Raji (cell line): ENCODE results near the gene MCM9.

Experiments used
- POLR2A ChIP-seq: IDR thresholded peaks from 2 replicates; pipeline ENCODE4 v1.6.1; 2011; ENCODE audit warnings: low read depth, low read length, control low read depth; ENCODE audit not compliant: insufficient read depth

The MCM9 gene

GRCh38 chr6:118945217-118945616 is 10.3 kb upstream of the MCM9 start:
- TF ChIP-seq POLR2A, result no peak

DNA sequence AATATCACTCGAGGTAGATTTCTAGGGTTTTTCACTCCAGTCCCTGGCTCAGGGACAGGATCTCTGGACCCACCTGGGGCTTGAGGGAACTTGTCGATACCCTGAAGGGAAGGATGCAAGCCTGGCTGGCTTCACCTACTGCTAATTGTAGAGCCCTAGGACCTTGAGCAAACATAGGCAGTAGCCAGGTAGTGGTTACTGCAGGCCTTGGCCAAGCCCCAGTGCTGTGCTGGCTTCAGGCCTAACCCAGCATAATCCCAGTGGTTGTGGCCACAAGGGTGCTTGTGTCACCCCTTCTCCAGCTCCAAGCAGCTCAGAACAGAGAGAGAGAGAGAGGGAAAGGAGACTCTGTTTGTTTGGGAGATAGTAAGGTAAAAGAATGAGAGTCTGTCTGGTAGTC is 5.8 kb upstream of the MCM9 start:
- TF ChIP-seq POLR2A, result no peak

DNA sequence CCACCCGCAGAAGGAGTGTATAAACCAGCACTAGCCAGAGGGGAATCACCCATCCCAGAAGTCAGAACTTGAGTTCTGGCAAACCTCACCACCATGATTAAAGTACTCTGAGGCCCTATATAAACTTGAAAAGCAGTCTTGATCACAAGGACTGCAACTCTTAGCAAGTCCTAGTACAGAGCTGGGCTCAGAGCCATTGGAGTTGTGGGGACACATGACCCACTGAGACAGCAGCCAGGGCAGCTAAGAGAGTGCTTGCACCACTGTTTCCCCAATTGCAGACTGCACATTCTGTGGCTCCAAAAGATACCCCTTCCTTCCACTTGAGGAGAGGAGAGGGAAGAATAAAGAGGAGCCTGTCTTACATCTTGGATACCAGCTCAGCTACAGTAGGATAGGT is 4.7 kb upstream of the MCM9 start:
- TF ChIP-seq POLR2A, result no peak

DNA sequence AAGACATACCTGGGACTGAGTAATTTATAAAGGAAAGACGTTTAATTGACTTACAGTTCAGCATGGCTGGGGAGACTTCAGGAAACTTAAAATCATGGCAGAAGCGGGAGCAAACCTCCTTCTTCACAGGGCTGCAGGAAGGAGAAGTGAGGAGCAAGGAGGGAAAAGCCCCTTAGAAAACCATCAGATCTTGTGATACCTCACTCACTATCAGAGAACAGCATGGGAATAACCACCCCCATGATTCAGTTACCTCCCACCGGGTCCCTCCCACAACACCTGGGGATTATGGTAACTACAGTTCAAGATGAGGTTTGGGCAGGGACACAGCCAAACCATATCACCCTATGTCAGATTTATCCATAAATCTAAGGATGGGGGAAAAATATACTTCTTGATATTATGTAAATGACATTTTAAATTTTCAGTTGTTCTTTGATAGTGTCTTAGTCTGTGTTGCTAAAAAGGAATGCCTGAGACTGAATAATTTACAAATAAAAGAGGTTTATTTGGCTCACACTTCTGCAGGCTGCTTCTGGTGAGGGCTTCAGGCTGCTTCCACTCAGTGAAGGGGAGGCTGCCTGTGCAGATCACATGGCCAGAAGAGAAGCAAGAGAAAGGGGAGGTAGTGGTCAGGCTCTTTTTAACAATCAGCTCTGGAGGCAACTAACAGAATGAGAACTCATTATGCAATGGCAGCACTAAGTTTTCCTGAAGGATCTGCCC is 1.2 kb upstream of the MCM9 start:
- TF ChIP-seq POLR2A, result no peak

- TF ChIP-seq POLR2A, result no peak
Observed at GRCh38 chr6:118935331-118935668, 341 bp upstream of the MCM9 start.

- TF ChIP-seq POLR2A, result no peak
Observed at GRCh38 chr6:118933855-118934460, 1.0 kb downstream of the MCM9 start.

DNA sequence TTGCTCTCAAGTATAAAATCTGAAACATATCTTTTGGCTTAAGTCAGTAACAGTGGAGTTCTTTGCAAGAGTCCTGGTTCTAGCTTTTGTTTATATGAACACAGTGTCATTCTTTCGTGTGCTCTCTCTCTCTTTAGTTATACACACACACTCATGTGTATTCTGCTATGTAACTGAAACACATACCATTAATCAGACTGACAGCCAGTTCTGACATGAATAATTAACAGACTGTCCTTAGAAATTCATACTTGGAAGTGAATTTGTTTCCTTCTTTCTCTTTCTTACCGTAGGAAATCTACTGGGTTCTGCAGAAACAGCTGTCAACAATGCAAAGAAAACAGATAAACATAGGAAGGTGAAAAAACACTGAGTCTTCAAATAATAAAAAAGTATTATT is 2.5 kb downstream of the MCM9 start:
- no peak for TF ChIP-seq POLR2A

DNA sequence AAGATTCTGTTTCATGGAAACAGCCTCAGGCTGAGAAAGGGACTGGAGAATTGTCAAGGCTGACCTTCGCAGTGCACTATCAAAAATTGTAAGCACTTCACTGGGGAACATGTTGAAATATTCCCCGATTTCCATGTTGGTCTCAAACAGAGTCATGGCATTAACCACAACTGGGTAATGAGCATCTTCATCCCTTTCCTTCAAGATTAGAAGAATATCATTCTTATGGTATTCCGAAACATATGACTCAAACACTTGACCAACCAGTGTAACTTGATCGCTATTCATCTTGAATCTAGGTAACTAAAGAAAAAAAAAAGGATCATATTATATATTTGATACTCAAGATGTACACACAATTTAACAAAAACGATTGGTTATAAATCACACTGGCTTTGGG is 3.5 kb downstream of the MCM9 start:
- no peak for TF ChIP-seq POLR2A

- no peak for TF ChIP-seq POLR2A
Observed at GRCh38 chr6:118930680-118931079, 4.3 kb downstream of the MCM9 start.

GRCh38 chr6:118923035-118923434 is 11.9 kb downstream of the MCM9 start:
- no peak for TF ChIP-seq POLR2A

DNA sequence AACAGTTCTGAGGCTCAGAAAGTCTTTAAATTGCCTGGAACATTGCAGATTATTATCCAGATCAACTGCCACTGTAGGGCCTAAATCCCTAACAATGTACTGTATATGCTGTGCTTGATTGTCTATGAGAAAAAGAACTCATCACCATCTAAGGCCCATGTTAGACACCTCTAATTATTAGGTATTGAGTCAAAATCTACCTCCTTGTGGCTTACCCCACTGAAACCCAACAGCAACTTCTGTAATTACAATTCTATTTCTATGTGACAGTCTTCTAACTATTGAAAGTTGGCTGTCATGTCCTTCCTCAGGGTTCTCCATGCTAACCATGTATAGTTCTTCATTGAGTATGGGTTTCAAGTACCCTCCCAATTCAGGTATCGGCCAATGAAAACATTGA is 13.9 kb downstream of the MCM9 start:
- no peak for TF ChIP-seq POLR2A

- no peak for TF ChIP-seq POLR2A
Observed at GRCh38 chr6:118918329-118918725, 16.6 kb downstream of the MCM9 start.

DNA sequence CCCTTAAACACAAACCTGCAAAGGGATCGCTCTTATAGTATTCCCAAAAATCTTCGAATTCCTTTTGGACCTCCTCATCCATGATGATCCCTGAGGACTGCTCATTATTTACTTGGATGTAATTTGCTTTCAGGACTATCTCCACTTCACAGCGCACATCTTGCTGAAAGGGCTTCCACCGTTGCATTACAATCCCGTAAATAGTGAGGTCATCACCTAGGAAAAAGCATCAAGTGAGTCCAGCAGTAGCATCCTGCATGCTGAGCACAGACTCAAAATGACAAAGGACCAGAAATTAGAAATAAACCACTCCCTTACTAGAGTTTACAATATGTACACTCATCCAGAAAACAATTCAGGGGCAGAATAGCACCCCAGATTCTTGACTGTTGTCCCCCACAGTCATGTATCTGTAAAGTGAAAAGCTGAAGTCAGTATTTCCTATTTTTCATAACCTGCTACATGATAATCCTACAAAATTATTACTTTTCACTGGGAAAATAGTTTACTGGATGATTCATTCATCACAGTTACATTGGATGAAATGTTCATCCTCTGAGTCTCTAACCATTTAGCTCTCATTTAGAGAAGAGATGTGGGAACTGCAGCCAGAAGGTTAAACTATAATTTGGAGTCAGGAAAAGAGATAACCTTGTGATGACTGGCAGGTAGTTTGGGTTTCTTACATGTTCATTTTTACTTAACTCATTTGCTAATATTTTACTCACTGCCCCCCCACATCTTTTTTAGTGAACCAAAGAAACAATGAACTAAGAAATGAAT is 17.2 kb downstream of the MCM9 start:
- no peak for TF ChIP-seq POLR2A

DNA sequence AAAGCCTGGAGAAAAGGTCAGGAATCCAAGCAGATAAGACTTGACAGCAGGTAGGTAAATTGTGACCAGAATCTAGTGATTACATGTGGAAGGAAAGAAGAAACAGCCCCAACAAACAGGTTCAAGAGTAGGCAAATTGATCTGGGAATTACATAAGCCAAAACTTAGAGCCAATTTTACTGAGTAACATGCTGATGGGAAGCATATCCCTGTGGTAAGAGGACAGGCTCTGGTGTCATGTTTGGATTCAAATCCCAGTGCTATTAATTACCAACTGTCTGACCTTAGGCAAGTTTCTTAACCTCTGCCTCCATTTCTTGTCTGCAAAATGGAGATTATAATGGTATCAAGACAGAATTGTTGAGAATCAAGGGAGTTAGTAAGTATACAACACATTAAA is 20.4 kb downstream of the MCM9 start:
- TF ChIP-seq POLR2A, result no peak

GRCh38 chr6:118913161-118913560 is 21.8 kb downstream of the MCM9 start:
- TF ChIP-seq POLR2A, result no peak

GRCh38 chr6:118912646-118913045 is 22.3 kb downstream of the MCM9 start:
- no peak for TF ChIP-seq POLR2A
